Sigmoid colon (tissue), 7 donors: ENCODE measurements around the gene FERMT2. TPM values are rescaled to one million over a fixed set of nuclear protein-coding genes. Genes with fewer than 3 reads are reported as not detected.

Source experiments
- DNase-seq: peaks from one replicate; pipeline ENCODE4 v3.0.0-alpha.2; 2019
- H3K27ac ChIP-seq, 4 donors: fragments of 200-600 bp; sonication (generic); one replicate each; pipeline ENCODE4 v1.5.1; 2016 to 2019; ENCODE audit warnings: mild to moderate bottlenecking in 1 of 4
- H3K27me3 ChIP-seq, 3 donors: fragments of 200-600 bp; sonication (generic); one replicate each; pipeline ENCODE4 v1.5.1; 2019; ENCODE audit warnings: mild to moderate bottlenecking in 1 of 3
- H3K36me3 ChIP-seq, 4 donors: fragments of 200-600 bp; sonication (generic); one replicate each; pipeline ENCODE4 v1.5.1; 2016 to 2019
- H3K4me1 ChIP-seq, 4 donors: fragments of 200-600 bp; sonication (generic); one replicate each; pipeline ENCODE4 v1.5.1; 2017 to 2019
- H3K4me3 ChIP-seq, 4 donors: fragments of 200-600 bp; sonication (generic); one replicate each; pipeline ENCODE4 v1.5.1; 2017 to 2019; ENCODE audit warnings: mild to moderate bottlenecking in 2 of 4, moderate library complexity in 1 of 4
- H3K9me3 ChIP-seq, 4 donors: fragments of 200-600 bp in 3 of 4; sonication (generic) in 3 of 4; one replicate each; pipeline versions ENCODE4 v1.5.1 to v1.6.1; 2013 to 2019
- CTCF ChIP-seq, 4 experiments: fragments of 450-650 bp in 3 of 4; fragments of 200-600 bp in 1 of 4; IDR thresholded peaks; one replicate each; pipeline ENCODE4 v1.5.1; 2016 to 2019; ENCODE audit warnings: antibody characterized with exemption in 4 of 4, mild to moderate bottlenecking in 3 of 4, moderate library complexity in 2 of 4
- EP300 ChIP-seq, 4 donors: sonication (generic); formaldehyde crosslinking; IDR thresholded peaks; one replicate each; pipeline ENCODE4 v1.6.1; 2017; ENCODE audit warnings: antibody characterized with exemption in 4 of 4
- POLR2A ChIP-seq, 2 donors: fragments of 450-650 bp; IDR thresholded peaks; one replicate each; pipeline ENCODE4 v1.6.1; 2016; ENCODE audit warnings: antibody characterized with exemption in 2 of 2, mild to moderate bottlenecking in 2 of 2, moderate library complexity in 2 of 2
- POLR2AphosphoS5 ChIP-seq, 4 donors: sonication (generic); formaldehyde crosslinking; IDR thresholded peaks; one replicate each; pipeline ENCODE4 v1.6.1; 2017; ENCODE audit warnings: antibody characterized with exemption in 4 of 4
- WGBS, 2 donors: extraction: QIAGEN DNeasy Blood & Tissue Kit; methylation state at CpG; one replicate each; pipeline ENCODE4 v1.1.7; 2013; 5-methylcytosine and 5-hydroxymethylcytosine counted together
- intact Hi-C: fragments of 100-400 bp; cut with DNase I; formaldehyde crosslinking; loops from one replicate; pipeline ENCODE4 v1.15.1; 2023
- polyA plus RNA-seq, 3 donors: library from polyadenylated mRNA; stranded (reverse); fragments of 200-250 nt; gene quantifications; one replicate each; pipeline ENCODE4 v1.2.3, GENCODE V29; 2013
- total RNA-seq, 4 donors: library from RNA; depleted of rRNA; stranded (reverse); fragments of >200 nt; gene quantifications; one replicate each; pipeline ENCODE4 v1.1.0, GENCODE V29; 2016
- donor health status: healthy with polysubstance abuse.
- donor health status: Bipolar disorder and iron deficiency.
- donor health status: healthy.

The FERMT2 gene
- total and polyA plus RNA-seq, 7 donors, result 3.0 to 317 (median 278) TPM

GRCh38 chr14:52877628-52878027, 73.2 kb downstream of the FERMT2 start:
- DNase-seq, result no peak
- peaks cover 16 to 86% (median 27%) of the 10 kb centered on the region in 4 donors for H3K36me3 ChIP-seq
- H3K27me3 ChIP-seq, result no peaks in the 10 kb centered on the region
- WGBS, 2 donors, result 71 to 83% methylated on average over 2 of the region's 2 CpGs
- H3K9me3 ChIP-seq, result no peaks in the 10 kb centered on the region
- TF ChIP-seq EP300 (IDR thresholded peaks at IDR 0.05), result no peak
- no peak for TF ChIP-seq CTCF (IDR thresholded peaks at IDR 0.05)
- no peak for TF ChIP-seq POLR2AphosphoS5 (IDR thresholded peaks at IDR 0.05)
- no peak for TF ChIP-seq POLR2A (IDR thresholded peaks at IDR 0.05)
- no peak overlapping the region for H3K4me3 ChIP-seq
- H3K27ac ChIP-seq, result peak overlapping the region in 3 of 4 donors; percentile 20 to 35 (median 26)
- peaks cover 0 to 68% (median 37%) of the 10 kb centered on the region in 4 donors for H3K4me1 ChIP-seq
- intact Hi-C loops, result no loop called here

GRCh38 chr14:52876806-52877205, 74.0 kb downstream of the FERMT2 start:
- TF ChIP-seq CTCF (IDR thresholded peaks at IDR 0.05) (no peak), POLR2AphosphoS5 (IDR thresholded peaks at IDR 0.05) (no peak), EP300 (IDR thresholded peaks at IDR 0.05) (no peak), POLR2A (IDR thresholded peaks at IDR 0.05) (no peak)
- H3K27me3 ChIP-seq, result no peaks in the 10 kb centered on the region
- H3K9me3 ChIP-seq, result no peaks in the 10 kb centered on the region
- peaks cover 22 to 93% (median 35%) of the 10 kb centered on the region in 4 donors for H3K36me3 ChIP-seq
- H3K27ac ChIP-seq, result peak overlapping the region in 3 of 4 donors; percentile 26 to 38 (median 35)
- intact Hi-C loops, result no loop called here
- peaks cover 0 to 62% (median 35%) of the 10 kb centered on the region in 4 donors for H3K4me1 ChIP-seq
- WGBS, 2 donors, result 50 to 73% methylated on average over 2 of the region's 2 CpGs
- no peak for DNase-seq
- H3K4me3 ChIP-seq, result no peak overlapping the region

GRCh38 chr14:52876311-52876710, 74.5 kb downstream of the FERMT2 start:
- H3K36me3 ChIP-seq, result peaks cover 24 to 98% (median 40%) of the 10 kb centered on the region in 4 donors
- H3K4me1 ChIP-seq, result peaks cover 0 to 57% (median 35%) of the 10 kb centered on the region in 4 donors

GRCh38 chr14:52875707-52876106, 75.1 kb downstream of the FERMT2 start:
- Histone ChIP-seq H3K27ac (peak overlapping the region in 2 of 4 donors; percentile 4 to 38), H3K9me3 (no peaks in the 10 kb centered on the region), H3K4me3 (no peak overlapping the region), H3K4me1 (peaks cover 0 to 51% (median 33%) of the 10 kb centered on the region in 4 donors), H3K27me3 (no peaks in the 10 kb centered on the region), H3K36me3 (peaks cover 30 to 98% (median 46%) of the 10 kb centered on the region in 4 donors)
- WGBS, 2 donors, result 90 to 91% methylated on average over 4 of the region's 4 CpGs
- intact Hi-C loops, result no loop called here
- TF ChIP-seq POLR2AphosphoS5 (IDR thresholded peaks at IDR 0.05) (no peak), EP300 (IDR thresholded peaks at IDR 0.05) (no peak), CTCF (IDR thresholded peaks at IDR 0.05) (no peak), POLR2A (IDR thresholded peaks at IDR 0.05) (no peak)
- no peak for DNase-seq

More at GRCh38 chr14:52876311-52876710, 74.5 kb downstream of the FERMT2 start:
- Histone ChIP-seq H3K27me3 (no peaks in the 10 kb centered on the region), H3K4me3 (no peak overlapping the region), H3K9me3 (no peaks in the 10 kb centered on the region), H3K27ac (peak overlapping the region in 3 of 4 donors; percentile 26 to 38 (median 35))
- intact Hi-C loops, result no loop called here
- 96 to 98% methylated on average over 1 of the region's 1 CpG for WGBS, 2 donors
- TF ChIP-seq POLR2AphosphoS5 (IDR thresholded peaks at IDR 0.05) (no peak), POLR2A (IDR thresholded peaks at IDR 0.05) (no peak), CTCF (IDR thresholded peaks at IDR 0.05) (no peak), EP300 (IDR thresholded peaks at IDR 0.05) (no peak)
- DNase-seq, result no peak

GRCh38 chr14:52874389-52874788, 76.5 kb downstream of the FERMT2 start:
- Histone ChIP-seq H3K36me3 (peaks cover 36 to 98% (median 54%) of the 10 kb centered on the region in 4 donors), H3K4me1 (peaks cover 0 to 38% (median 22%) of the 10 kb centered on the region in 4 donors)

More at GRCh38 chr14:52874389-52874788, 76.5 kb downstream of the FERMT2 start:
- no peaks in the 10 kb centered on the region for H3K27me3 ChIP-seq
- no peak for DNase-seq
- H3K27ac ChIP-seq, result no peak overlapping the region
- TF ChIP-seq CTCF (IDR thresholded peaks at IDR 0.05) (no peak), POLR2A (IDR thresholded peaks at IDR 0.05) (no peak), EP300 (IDR thresholded peaks at IDR 0.05) (no peak), POLR2AphosphoS5 (IDR thresholded peaks at IDR 0.05) (no peak)
- WGBS, 2 donors, result 86 to 88% methylated on average over 1 of the region's 1 CpG
- intact Hi-C loops, result no loop called here
- no peaks in the 10 kb centered on the region for H3K9me3 ChIP-seq
- H3K4me3 ChIP-seq, result no peak overlapping the region
